ENCODE data around the gene SLC25A45. TPM values are rescaled to one million over a fixed set of nuclear protein-coding genes. Genes with fewer than 3 reads are reported as not detected.

SLC25A45 gene
- total RNA-seq, 1 experiment from 2014 or later: 8.5 TPM

GRCh38 chr11:65399845-65400244, 17.4 kb upstream of the SLC25A45 start:
- BruUV-seq (replicated peaks): no TSS peak
- TF ChIP-seq CTCF (IDR thresholded peaks at IDR 0.05; ENCODE audit: insufficient read depth in 1 of 2, low read depth in 1 of 2, low read length in 1 of 2, severe bottlenecking in 1 of 2, unreplicated experiment in 1 of 2): no peak
- Mint-ChIP-seq H3K4me3 (ENCODE audit: unreplicated experiment) (no peak overlapping the region), H3K27ac (ENCODE audit: unreplicated experiment) (no peak overlapping the region), H3K4me1 (ENCODE audit: low read depth, unreplicated experiment) (peaks cover 4% of the 10 kb centered on the region), H3K9me3 (ENCODE audit: unreplicated experiment) (no peaks in the 10 kb centered on the region), H3K27me3 (ENCODE audit: insufficient read depth, unreplicated experiment) (no peaks in the 10 kb centered on the region), H3K36me3 (ENCODE audit: insufficient read depth, unreplicated experiment) (peaks cover 71% of the 10 kb centered on the region)
- DNase-seq: no peak
- H3K4me1 ChIP-seq: 0 out of 2 replicates have a peak, but pooled peaks cover 3% of the 10 kb centered on the region
- H3K36me3 ChIP-seq (ENCODE audit: control insufficient read depth, insufficient read depth, low read length): peaks cover 4% of the 10 kb centered on the region
- H3K9me3 ChIP-seq: no peaks in the 10 kb centered on the region
- CTCF ChIA-PET: interaction anchor here (0.6 kb wide), 1 partner anchor 173 kb away, joined by 3 read pairs; the partner anchor contains the start of gene FAM89B
- no peak overlapping the region for H3K4me3 ChIP-seq (ENCODE audit: low read depth, low read length)
- H3K27me3 ChIP-seq (replicated peaks; ENCODE audit: control insufficient read depth, insufficient read depth, low read length): no peaks in the 10 kb centered on the region
- POLR2A ChIA-PET: interaction anchor here (0.5 kb wide), 1 partner anchor 94 kb away, joined by 3 read pairs; no protein-coding TSS in a partner anchor
- intact Hi-C loops (cut with micrococcal nuclease; ENCODE audit: unreplicated experiment): no loop called here

GRCh38 chr11:65399249-65399648, 16.8 kb upstream of the SLC25A45 start:
- Mint-ChIP-seq H3K4me3 (ENCODE audit: unreplicated experiment) (no peak overlapping the region), H3K4me1 (ENCODE audit: low read depth, unreplicated experiment) (peaks cover 4% of the 10 kb centered on the region), H3K27me3 (ENCODE audit: insufficient read depth, unreplicated experiment) (no peaks in the 10 kb centered on the region), H3K36me3 (ENCODE audit: insufficient read depth, unreplicated experiment) (peaks cover 69% of the 10 kb centered on the region), H3K9me3 (ENCODE audit: unreplicated experiment) (no peaks in the 10 kb centered on the region), H3K27ac (ENCODE audit: unreplicated experiment) (no peak overlapping the region)
- Histone ChIP-seq H3K36me3 (ENCODE audit: control insufficient read depth, insufficient read depth, low read length) (peaks cover 4% of the 10 kb centered on the region), H3K27me3 (replicated peaks; ENCODE audit: control insufficient read depth, insufficient read depth, low read length) (no peaks in the 10 kb centered on the region), H3K4me1 (0 out of 2 replicates have a peak, but pooled peaks cover 3% of the 10 kb centered on the region), H3K4me3 (ENCODE audit: low read depth, low read length) (no peak overlapping the region), H3K9me3 (no peaks in the 10 kb centered on the region)
- no peak for TF ChIP-seq CTCF (IDR thresholded peaks at IDR 0.05; ENCODE audit: insufficient read depth in 1 of 2, low read depth in 1 of 2, low read length in 1 of 2, severe bottlenecking in 1 of 2, unreplicated experiment in 1 of 2)
- no TSS peak for BruUV-seq (replicated peaks)
- DNase-seq: no peak
- intact Hi-C loops (cut with micrococcal nuclease; ENCODE audit: unreplicated experiment): no loop called here
- ChIA-PET CTCF (interaction anchor here (0.6 to 0.7 kb wide), 2 partner anchors 173 to 926 kb away, joined by 3 to 7 read pairs; partner anchors contain the start of gene FAM89B), POLR2A (no interaction called here)

GRCh38 chr11:65398362-65398910, 16.0 kb upstream of the SLC25A45 start:
- Mint-ChIP-seq H3K27ac (ENCODE audit: unreplicated experiment) (peak overlapping the region; percentile 55), H3K4me1 (ENCODE audit: low read depth, unreplicated experiment) (peaks cover 4% of the 10 kb centered on the region), H3K4me3 (ENCODE audit: unreplicated experiment) (no peak overlapping the region), H3K36me3 (ENCODE audit: insufficient read depth, unreplicated experiment) (peaks cover 61% of the 10 kb centered on the region), H3K9me3 (ENCODE audit: unreplicated experiment) (no peaks in the 10 kb centered on the region), H3K27me3 (ENCODE audit: insufficient read depth, unreplicated experiment) (no peaks in the 10 kb centered on the region)
- intact Hi-C loops (cut with micrococcal nuclease; ENCODE audit: unreplicated experiment): no loop called here
- no peaks in the 10 kb centered on the region for H3K27me3 ChIP-seq (replicated peaks; ENCODE audit: control insufficient read depth, insufficient read depth, low read length)
- BruUV-seq (replicated peaks): no TSS peak
- no peak overlapping the region for H3K4me3 ChIP-seq (ENCODE audit: low read depth, low read length)
- TF ChIP-seq CTCF (IDR thresholded peaks at IDR 0.05; ENCODE audit: insufficient read depth in 1 of 2, low read depth in 1 of 2, low read length in 1 of 2, severe bottlenecking in 1 of 2, unreplicated experiment in 1 of 2): no peak
- no peak for DNase-seq
- H3K4me1 ChIP-seq: 0 out of 2 replicates have a peak, but pooled peaks cover 3% of the 10 kb centered on the region
- peaks cover 3% of the 10 kb centered on the region for H3K36me3 ChIP-seq (ENCODE audit: control insufficient read depth, insufficient read depth, low read length)
- CTCF ChIA-PET: interaction anchor here (0.7 to 1.3 kb wide), 2 partner anchors 18 to 927 kb away, joined by 3 to 7 read pairs; no protein-coding TSS in a partner anchor
- POLR2A ChIA-PET: no interaction called here
- no peaks in the 10 kb centered on the region for H3K9me3 ChIP-seq
